WTC11 (cell line): Measurements from ENCODE around the gene UTY. TPM values are rescaled to one million over a fixed set of nuclear protein-coding genes. Genes with fewer than 3 reads are reported as not detected.

Experiments
- ATAC-seq: fragments of 200-7000 bp; cut with Tn5 transposase; 2 replicates; pipeline ENCODE4 v1.10.0; 2021; ENCODE audit warnings: mild to moderate bottlenecking, moderate library complexity
- CTCF ChIA-PET: fragments of 300-600 bp; sonication (Branson Sonifier 250); formaldehyde crosslinking; loops from one replicate; lab custom pipeline; 2021; ENCODE audit warnings: antibody characterized with exemption; lab: Charles Lee
- POLR2A ChIA-PET: fragments of 350-600 bp; sonication (Branson Sonifier 250); formaldehyde crosslinking; loops from one replicate; lab custom pipeline; 2021; ENCODE audit warnings: antibody characterized with exemption; lab: Charles Lee
- DNase-seq: peaks from one replicate; pipeline ENCODE4 v3.0.0; 2021; ENCODE audit warnings: low spot score
- H3K27ac Mint-ChIP-seq: 2 replicates; pipeline ENCODE4 v1.8.0; 2021; ENCODE audit warnings: mixed read lengths
- H3K27me3 Mint-ChIP-seq: 2 replicates; pipeline ENCODE4 v1.8.0; 2021; ENCODE audit warnings: low read depth, mild to moderate bottlenecking, moderate library complexity, mixed read lengths
- H3K36me3 Mint-ChIP-seq: 2 replicates; pipeline ENCODE4 v1.8.0; 2021; ENCODE audit warnings: mixed read lengths
- H3K4me1 Mint-ChIP-seq: 2 replicates; pipeline ENCODE4 v1.8.0; 2022; ENCODE audit warnings: mixed read lengths
- H3K4me3 Mint-ChIP-seq: 2 replicates; pipeline ENCODE4 v1.8.0; 2021; ENCODE audit warnings: mild to moderate bottlenecking, moderate library complexity, mixed read lengths
- H3K9me3 Mint-ChIP-seq: 2 replicates; pipeline ENCODE4 v1.8.0; 2021; ENCODE audit warnings: mixed read lengths
- ELF4 ChIP-seq: sonication (generic); formaldehyde crosslinking; IDR thresholded peaks from 2 replicates; pipeline ENCODE4 v1.8.1; 2022; ENCODE audit warnings: low read depth, mild to moderate bottlenecking, moderate library complexity, missing genetic modification reagents
- GABPB1 ChIP-seq: sonication (generic); formaldehyde crosslinking; IDR thresholded peaks from 2 replicates; pipeline ENCODE4 v1.8.1; 2023; ENCODE audit warnings: mild to moderate bottlenecking, missing genetic modification reagents
- GRHL2 ChIP-seq: fragments of 250-450 bp; sonication (Bioruptor Pico); IDR thresholded peaks from 2 replicates; pipeline ENCODE4 v1.8.0; 2022; ENCODE audit warnings: mild to moderate bottlenecking, moderate library complexity; ENCODE audit not compliant: insufficient replicate concordance, severe bottlenecking
- SMAD3 ChIP-seq: sonication (generic); formaldehyde crosslinking; IDR thresholded peaks from 2 replicates; pipeline ENCODE4 v1.8.0; 2022; ENCODE audit warnings: missing genetic modification reagents, mild to moderate bottlenecking, borderline replicate concordance
- SOX15 ChIP-seq: fragments of 250-450 bp; sonication (Bioruptor Pico); IDR thresholded peaks from 2 replicates; pipeline ENCODE4 v1.9.0; 2021; ENCODE audit warnings: mild to moderate bottlenecking
- SP1 ChIP-seq: sonication (generic); formaldehyde crosslinking; conservative IDR thresholded peaks from 2 replicates; pipeline ENCODE4 v1.8.1; 2022; ENCODE audit warnings: missing genetic modification reagents
- TCF7 ChIP-seq: sonication (generic); formaldehyde crosslinking; IDR thresholded peaks from 2 replicates; pipeline ENCODE4 v1.8.0; 2022; ENCODE audit warnings: mild to moderate bottlenecking, low read depth, missing genetic modification reagents, moderate library complexity
- TEAD1 ChIP-seq: sonication (generic); formaldehyde crosslinking; IDR thresholded peaks from 2 replicates; pipeline ENCODE4 v1.8.0; 2022; ENCODE audit warnings: mild to moderate bottlenecking, missing genetic modification reagents
- TEAD4 ChIP-seq: sonication (generic); formaldehyde crosslinking; IDR thresholded peaks from 2 replicates; pipeline ENCODE4 v1.8.0; 2022; ENCODE audit warnings: mild to moderate bottlenecking, missing genetic modification reagents
- ZNF263 ChIP-seq: sonication (generic); formaldehyde crosslinking; IDR thresholded peaks from 2 replicates; pipeline ENCODE4 v1.8.1; 2022; ENCODE audit warnings: low read depth, mild to moderate bottlenecking, moderate library complexity, missing genetic modification reagents
- ZNF423 ChIP-seq: fragments of 250-450 bp; sonication (Bioruptor Pico); IDR thresholded peaks from 2 replicates; pipeline ENCODE4 v2.1.2; 2022; ENCODE audit warnings: mild to moderate bottlenecking, moderate library complexity
- total RNA-seq: library from RNA; stranded (reverse); gene quantifications from 3 replicates; pipeline ENCODE4 v1.2.3, GENCODE V29; 2021
- TF ChIP-seq, protein P1 (sequence below): sonication (generic); formaldehyde crosslinking; IDR thresholded peaks from 2 replicates; pipeline ENCODE4 v1.8.1; 2023; ENCODE audit warnings: mild to moderate bottlenecking, moderate library complexity, missing genetic modification reagents
- TF ChIP-seq, protein P2 (sequence below): sonication (generic); formaldehyde crosslinking; IDR thresholded peaks from 2 replicates; pipeline ENCODE4 v1.8.1; 2023; ENCODE audit warnings: mild to moderate bottlenecking, missing genetic modification reagents
- TF ChIP-seq, protein P3 (sequence below): fragments of 250-450 bp; sonication (Bioruptor Pico); IDR thresholded peaks from 2 replicates; pipeline ENCODE4 v2.1.2; 2022; ENCODE audit warnings: mild to moderate bottlenecking, moderate library complexity
- TF ChIP-seq, protein P4 (sequence below): sonication (generic); formaldehyde crosslinking; conservative IDR thresholded peaks from 2 replicates; pipeline ENCODE4 v1.8.1; 2023; ENCODE audit warnings: mild to moderate bottlenecking, low read depth, missing genetic modification reagents, moderate library complexity
- TF ChIP-seq, protein P5 (sequence below): sonication (generic); formaldehyde crosslinking; IDR thresholded peaks from 2 replicates; pipeline ENCODE4 v1.8.1; 2023; ENCODE audit warnings: mild to moderate bottlenecking, missing genetic modification reagents, borderline replicate concordance
- TF ChIP-seq, protein P6 (sequence below): sonication (generic); formaldehyde crosslinking; IDR thresholded peaks from 2 replicates; pipeline ENCODE4 v1.8.0; 2022; ENCODE audit warnings: mild to moderate bottlenecking, missing genetic modification reagents
- TF ChIP-seq, protein P7 (sequence below): sonication (generic); formaldehyde crosslinking; IDR thresholded peaks from 2 replicates; pipeline ENCODE4 v1.8.1; 2022; ENCODE audit warnings: mild to moderate bottlenecking, moderate library complexity, missing genetic modification reagents
- TF ChIP-seq, protein P8 (sequence below): sonication (generic); formaldehyde crosslinking; IDR thresholded peaks from 2 replicates; pipeline ENCODE4 v1.8.0; 2023; ENCODE audit warnings: missing genetic modification reagents, mild to moderate bottlenecking, borderline replicate concordance

The UTY gene
- total RNA-seq, 1 experiment from 2014 or later: 23.3 TPM

DNA sequence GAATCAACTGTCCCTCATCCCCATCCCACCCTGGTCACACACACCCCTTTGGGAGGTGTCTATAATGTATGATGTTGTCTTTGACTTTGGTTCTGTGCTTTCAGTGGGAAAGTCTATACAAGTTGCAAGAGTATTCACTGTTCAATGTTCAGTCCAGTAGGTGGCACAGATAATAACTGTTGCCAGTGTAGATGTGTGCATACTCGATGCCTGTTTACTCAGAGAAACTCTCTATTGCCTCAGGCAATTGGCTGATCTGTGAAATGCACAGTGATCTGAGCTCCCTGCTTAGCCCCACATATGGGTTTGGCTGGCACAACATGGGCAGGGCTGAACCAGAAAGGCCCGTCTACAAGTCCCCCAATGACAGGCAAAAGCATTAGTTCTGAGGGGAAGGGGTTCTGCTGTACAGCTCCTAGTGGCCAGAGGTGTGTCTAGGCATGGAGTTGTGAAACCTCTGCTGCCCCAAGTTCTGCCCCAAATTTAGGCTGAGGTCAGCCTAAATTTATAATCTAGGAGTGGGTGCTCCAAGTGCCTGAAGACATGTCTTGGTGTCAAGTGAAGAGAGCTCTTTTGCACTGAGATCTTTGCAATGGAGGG is 252.4 kb downstream of the UTY start:
- TF ChIP-seq TEAD4 (CRISPR knock-in tag) (no peak), ELF4 (CRISPR knock-in tag) (no peak), GABPB1 (no peak), SP1 (CRISPR knock-in tag) (no peak), SMAD3 (CRISPR knock-in tag) (no peak), TEAD1 (CRISPR knock-in tag) (no peak), ZNF263 (CRISPR knock-in tag) (no peak), GRHL2 (CRISPR knock-in tag) (no peak), SOX15 (no peak), TCF7 (CRISPR knock-in tag) (no peak), ZNF423 (CRISPR knock-in tag) (no peak)
- TF ChIP-seq, protein P1, sequence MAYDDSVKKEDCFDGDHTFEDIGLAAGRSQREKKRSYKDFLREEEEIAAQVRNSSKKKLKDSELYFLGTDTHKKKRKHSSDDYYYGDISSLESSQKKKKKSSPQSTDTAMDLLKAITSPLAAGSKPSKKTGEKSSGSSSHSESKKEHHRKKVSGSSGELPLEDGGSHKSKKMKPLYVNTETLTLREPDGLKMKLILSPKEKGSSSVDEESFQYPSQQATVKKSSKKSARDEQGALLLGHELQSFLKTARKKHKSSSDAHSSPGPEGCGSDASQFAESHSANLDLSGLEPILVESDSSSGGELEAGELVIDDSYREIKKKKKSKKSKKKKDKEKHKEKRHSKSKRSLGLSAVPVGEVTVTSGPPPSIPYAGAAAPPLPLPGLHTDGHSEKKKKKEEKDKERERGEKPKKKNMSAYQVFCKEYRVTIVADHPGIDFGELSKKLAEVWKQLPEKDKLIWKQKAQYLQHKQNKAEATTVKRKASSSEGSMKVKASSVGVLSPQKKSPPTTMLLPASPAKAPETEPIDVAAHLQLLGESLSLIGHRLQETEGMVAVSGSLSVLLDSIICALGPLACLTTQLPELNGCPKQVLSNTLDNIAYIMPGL (CRISPR knock-in tag): no peak
- TF ChIP-seq, protein P2, sequence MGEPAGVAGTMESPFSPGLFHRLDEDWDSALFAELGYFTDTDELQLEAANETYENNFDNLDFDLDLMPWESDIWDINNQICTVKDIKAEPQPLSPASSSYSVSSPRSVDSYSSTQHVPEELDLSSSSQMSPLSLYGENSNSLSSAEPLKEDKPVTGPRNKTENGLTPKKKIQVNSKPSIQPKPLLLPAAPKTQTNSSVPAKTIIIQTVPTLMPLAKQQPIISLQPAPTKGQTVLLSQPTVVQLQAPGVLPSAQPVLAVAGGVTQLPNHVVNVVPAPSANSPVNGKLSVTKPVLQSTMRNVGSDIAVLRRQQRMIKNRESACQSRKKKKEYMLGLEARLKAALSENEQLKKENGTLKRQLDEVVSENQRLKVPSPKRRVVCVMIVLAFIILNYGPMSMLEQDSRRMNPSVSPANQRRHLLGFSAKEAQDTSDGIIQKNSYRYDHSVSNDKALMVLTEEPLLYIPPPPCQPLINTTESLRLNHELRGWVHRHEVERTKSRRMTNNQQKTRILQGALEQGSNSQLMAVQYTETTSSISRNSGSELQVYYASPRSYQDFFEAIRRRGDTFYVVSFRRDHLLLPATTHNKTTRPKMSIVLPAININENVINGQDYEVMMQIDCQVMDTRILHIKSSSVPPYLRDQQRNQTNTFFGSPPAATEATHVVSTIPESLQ (CRISPR knock-in tag): no peak
- TF ChIP-seq, protein P3, sequence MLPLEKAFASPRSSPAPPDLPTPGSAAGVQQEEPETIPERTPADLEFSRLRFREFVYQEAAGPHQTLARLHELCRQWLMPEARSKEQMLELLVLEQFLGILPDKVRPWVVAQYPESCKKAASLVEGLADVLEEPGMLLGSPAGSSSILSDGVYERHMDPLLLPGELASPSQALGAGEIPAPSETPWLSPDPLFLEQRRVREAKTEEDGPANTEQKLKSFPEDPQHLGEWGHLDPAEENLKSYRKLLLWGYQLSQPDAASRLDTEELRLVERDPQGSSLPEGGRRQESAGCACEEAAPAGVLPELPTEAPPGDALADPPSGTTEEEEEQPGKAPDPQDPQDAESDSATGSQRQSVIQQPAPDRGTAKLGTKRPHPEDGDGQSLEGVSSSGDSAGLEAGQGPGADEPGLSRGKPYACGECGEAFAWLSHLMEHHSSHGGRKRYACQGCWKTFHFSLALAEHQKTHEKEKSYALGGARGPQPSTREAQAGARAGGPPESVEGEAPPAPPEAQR: no peak
- TF ChIP-seq, protein P4, sequence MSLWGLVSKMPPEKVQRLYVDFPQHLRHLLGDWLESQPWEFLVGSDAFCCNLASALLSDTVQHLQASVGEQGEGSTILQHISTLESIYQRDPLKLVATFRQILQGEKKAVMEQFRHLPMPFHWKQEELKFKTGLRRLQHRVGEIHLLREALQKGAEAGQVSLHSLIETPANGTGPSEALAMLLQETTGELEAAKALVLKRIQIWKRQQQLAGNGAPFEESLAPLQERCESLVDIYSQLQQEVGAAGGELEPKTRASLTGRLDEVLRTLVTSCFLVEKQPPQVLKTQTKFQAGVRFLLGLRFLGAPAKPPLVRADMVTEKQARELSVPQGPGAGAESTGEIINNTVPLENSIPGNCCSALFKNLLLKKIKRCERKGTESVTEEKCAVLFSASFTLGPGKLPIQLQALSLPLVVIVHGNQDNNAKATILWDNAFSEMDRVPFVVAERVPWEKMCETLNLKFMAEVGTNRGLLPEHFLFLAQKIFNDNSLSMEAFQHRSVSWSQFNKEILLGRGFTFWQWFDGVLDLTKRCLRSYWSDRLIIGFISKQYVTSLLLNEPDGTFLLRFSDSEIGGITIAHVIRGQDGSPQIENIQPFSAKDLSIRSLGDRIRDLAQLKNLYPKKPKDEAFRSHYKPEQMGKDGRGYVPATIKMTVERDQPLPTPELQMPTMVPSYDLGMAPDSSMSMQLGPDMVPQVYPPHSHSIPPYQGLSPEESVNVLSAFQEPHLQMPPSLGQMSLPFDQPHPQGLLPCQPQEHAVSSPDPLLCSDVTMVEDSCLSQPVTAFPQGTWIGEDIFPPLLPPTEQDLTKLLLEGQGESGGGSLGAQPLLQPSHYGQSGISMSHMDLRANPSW (CRISPR knock-in tag): no peak
- TF ChIP-seq, protein P5, sequence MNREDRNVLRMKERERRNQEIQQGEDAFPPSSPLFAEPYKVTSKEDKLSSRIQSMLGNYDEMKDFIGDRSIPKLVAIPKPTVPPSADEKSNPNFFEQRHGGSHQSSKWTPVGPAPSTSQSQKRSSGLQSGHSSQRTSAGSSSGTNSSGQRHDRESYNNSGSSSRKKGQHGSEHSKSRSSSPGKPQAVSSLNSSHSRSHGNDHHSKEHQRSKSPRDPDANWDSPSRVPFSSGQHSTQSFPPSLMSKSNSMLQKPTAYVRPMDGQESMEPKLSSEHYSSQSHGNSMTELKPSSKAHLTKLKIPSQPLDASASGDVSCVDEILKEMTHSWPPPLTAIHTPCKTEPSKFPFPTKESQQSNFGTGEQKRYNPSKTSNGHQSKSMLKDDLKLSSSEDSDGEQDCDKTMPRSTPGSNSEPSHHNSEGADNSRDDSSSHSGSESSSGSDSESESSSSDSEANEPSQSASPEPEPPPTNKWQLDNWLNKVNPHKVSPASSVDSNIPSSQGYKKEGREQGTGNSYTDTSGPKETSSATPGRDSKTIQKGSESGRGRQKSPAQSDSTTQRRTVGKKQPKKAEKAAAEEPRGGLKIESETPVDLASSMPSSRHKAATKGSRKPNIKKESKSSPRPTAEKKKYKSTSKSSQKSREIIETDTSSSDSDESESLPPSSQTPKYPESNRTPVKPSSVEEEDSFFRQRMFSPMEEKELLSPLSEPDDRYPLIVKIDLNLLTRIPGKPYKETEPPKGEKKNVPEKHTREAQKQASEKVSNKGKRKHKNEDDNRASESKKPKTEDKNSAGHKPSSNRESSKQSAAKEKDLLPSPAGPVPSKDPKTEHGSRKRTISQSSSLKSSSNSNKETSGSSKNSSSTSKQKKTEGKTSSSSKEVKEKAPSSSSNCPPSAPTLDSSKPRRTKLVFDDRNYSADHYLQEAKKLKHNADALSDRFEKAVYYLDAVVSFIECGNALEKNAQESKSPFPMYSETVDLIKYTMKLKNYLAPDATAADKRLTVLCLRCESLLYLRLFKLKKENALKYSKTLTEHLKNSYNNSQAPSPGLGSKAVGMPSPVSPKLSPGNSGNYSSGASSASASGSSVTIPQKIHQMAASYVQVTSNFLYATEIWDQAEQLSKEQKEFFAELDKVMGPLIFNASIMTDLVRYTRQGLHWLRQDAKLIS (CRISPR knock-in tag): no peak
- TF ChIP-seq, protein P6, sequence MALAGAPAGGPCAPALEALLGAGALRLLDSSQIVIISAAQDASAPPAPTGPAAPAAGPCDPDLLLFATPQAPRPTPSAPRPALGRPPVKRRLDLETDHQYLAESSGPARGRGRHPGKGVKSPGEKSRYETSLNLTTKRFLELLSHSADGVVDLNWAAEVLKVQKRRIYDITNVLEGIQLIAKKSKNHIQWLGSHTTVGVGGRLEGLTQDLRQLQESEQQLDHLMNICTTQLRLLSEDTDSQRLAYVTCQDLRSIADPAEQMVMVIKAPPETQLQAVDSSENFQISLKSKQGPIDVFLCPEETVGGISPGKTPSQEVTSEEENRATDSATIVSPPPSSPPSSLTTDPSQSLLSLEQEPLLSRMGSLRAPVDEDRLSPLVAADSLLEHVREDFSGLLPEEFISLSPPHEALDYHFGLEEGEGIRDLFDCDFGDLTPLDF (CRISPR knock-in tag): no peak
- TF ChIP-seq, protein P7, sequence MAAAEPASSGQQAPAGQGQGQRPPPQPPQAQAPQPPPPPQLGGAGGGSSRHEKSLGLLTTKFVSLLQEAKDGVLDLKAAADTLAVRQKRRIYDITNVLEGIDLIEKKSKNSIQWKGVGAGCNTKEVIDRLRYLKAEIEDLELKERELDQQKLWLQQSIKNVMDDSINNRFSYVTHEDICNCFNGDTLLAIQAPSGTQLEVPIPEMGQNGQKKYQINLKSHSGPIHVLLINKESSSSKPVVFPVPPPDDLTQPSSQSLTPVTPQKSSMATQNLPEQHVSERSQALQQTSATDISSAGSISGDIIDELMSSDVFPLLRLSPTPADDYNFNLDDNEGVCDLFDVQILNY (CRISPR knock-in tag): no peak
- TF ChIP-seq, protein P8, sequence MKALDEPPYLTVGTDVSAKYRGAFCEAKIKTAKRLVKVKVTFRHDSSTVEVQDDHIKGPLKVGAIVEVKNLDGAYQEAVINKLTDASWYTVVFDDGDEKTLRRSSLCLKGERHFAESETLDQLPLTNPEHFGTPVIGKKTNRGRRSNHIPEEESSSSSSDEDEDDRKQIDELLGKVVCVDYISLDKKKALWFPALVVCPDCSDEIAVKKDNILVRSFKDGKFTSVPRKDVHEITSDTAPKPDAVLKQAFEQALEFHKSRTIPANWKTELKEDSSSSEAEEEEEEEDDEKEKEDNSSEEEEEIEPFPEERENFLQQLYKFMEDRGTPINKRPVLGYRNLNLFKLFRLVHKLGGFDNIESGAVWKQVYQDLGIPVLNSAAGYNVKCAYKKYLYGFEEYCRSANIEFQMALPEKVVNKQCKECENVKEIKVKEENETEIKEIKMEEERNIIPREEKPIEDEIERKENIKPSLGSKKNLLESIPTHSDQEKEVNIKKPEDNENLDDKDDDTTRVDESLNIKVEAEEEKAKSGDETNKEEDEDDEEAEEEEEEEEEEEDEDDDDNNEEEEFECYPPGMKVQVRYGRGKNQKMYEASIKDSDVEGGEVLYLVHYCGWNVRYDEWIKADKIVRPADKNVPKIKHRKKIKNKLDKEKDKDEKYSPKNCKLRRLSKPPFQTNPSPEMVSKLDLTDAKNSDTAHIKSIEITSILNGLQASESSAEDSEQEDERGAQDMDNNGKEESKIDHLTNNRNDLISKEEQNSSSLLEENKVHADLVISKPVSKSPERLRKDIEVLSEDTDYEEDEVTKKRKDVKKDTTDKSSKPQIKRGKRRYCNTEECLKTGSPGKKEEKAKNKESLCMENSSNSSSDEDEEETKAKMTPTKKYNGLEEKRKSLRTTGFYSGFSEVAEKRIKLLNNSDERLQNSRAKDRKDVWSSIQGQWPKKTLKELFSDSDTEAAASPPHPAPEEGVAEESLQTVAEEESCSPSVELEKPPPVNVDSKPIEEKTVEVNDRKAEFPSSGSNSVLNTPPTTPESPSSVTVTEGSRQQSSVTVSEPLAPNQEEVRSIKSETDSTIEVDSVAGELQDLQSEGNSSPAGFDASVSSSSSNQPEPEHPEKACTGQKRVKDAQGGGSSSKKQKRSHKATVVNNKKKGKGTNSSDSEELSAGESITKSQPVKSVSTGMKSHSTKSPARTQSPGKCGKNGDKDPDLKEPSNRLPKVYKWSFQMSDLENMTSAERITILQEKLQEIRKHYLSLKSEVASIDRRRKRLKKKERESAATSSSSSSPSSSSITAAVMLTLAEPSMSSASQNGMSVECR: no peak
- TF ChIP-seq, all 79 proteins: peak for 0
- H3K4me3 Mint-ChIP-seq: no peak overlapping the region
- ChIA-PET POLR2A (no interaction called here), CTCF (no interaction called here)
- no peaks in the 10 kb centered on the region for H3K27me3 Mint-ChIP-seq
- ATAC-seq: no peak
- H3K27ac Mint-ChIP-seq: no peak overlapping the region
- H3K36me3 Mint-ChIP-seq: peaks cover 6% of the 10 kb centered on the region
- H3K9me3 Mint-ChIP-seq: peaks cover 8% of the 10 kb centered on the region
- peaks cover 9% of the 10 kb centered on the region for H3K4me1 Mint-ChIP-seq
- no peak for DNase-seq
